ENCODE results near the gene PDK4.

The PDK4 gene

DNA sequence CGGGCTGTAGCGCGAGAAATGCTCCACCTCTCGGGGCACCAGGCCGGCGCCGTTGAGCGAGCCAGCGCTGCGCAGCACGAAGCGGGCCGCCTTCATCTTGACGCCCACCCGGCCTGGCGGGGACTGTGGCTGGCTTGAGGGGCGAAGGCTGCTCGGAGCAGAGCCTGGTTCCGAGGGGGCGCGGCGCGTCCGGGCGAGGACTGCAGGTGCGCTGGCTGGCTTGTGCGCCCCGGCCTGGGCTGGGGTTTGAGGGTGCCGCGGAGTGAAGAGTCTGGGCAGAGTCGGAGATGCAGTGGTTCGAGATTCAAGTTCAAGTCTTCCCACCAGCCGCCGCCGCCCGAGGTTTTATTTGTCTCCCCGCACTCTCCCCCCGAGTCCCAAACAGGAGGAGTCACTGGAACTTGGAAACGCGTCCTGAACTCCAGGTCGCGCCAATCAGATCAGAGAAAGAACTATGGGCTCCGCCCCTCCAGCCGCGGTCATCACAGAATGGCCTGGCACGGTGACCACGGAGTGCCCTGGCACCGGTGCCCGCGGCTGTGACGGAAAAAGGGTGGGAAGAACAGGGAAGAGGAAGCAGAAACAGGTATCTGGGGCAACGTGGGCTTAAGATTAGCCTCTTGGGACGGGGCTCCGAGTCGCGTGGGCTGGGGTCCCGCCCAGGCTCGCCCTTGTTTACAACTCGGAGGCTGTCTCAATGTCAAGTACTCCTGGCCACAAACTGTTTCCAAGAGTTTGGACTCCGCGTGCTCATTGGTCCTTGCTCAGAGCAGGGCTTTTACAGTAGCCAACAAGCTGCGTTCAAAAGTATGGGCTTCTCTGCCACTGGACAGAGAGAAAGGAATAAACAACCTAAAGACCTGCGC lies at the start of gene PDK4:
TSS of gene PDK4 (minus strand) at position 319 of the 866 bp plus-strand sequence. CDS start at position 96, 223 bp downstream.
- H3K9me3 ChIP-seq (ENCODE audit: control insufficient read depth, low read length), result no peaks in the 10 kb centered on the region
- H3K4me1 ChIP-seq (ENCODE audit: control insufficient read depth, insufficient read depth, low read length), result peaks cover 45% of the 10 kb centered on the region
- DNase-seq (ENCODE audit: low read depth), result peak; percentile 92
- peak within 1 kb of the TSS; percentile 98 for H3K9ac ChIP-seq (ENCODE audit: low read length)
- peaks cover 35% of the 10 kb centered on the region for H3K36me3 ChIP-seq (ENCODE audit: control insufficient read depth, insufficient read depth, low read length, severe bottlenecking)
- H3K4me3 ChIP-seq (ENCODE audit: low read length), result peak within 1 kb of the TSS; percentile 97
- no peaks in the 10 kb centered on the region for H3K27me3 ChIP-seq (replicated peaks; ENCODE audit: control insufficient read depth, insufficient read depth, low read length)

DNA sequence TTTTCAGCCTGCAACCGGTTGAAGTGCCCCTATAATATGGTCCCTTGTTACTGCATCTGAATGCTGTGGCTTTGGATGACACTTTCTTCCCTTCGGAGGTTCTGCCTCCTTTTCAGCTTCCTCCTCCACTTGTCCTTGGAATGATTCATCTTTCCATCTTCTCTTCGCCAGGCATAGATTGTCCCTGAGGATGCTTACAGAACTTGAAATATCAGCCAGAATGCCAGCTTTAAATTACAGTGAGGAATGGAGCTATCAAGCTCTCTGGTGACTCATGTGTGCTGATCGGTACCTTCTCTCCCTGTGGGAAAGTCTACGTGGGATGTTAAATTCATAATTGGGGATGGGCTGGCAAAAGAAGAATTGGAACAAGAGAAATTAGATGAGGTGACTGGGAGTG lies 45.9 kb upstream of the PDK4 start:
- Histone ChIP-seq H3K36me3 (ENCODE audit: control insufficient read depth, insufficient read depth, low read length, severe bottlenecking) (no peaks in the 10 kb centered on the region), H3K27me3 (replicated peaks; ENCODE audit: control insufficient read depth, insufficient read depth, low read length) (no peaks in the 10 kb centered on the region), H3K4me1 (ENCODE audit: control insufficient read depth, insufficient read depth, low read length) (no peaks in the 10 kb centered on the region), H3K4me3 (ENCODE audit: low read length) (no peak overlapping the region), H3K9me3 (ENCODE audit: control insufficient read depth, low read length) (no peaks in the 10 kb centered on the region), H3K9ac (ENCODE audit: low read length) (no peak overlapping the region)
- no peak for DNase-seq (ENCODE audit: low read depth)

- Histone ChIP-seq H3K4me1 (ENCODE audit: control insufficient read depth, insufficient read depth, low read length) (peaks cover 5% of the 10 kb centered on the region), H3K36me3 (ENCODE audit: control insufficient read depth, insufficient read depth, low read length, severe bottlenecking) (no peaks in the 10 kb centered on the region), H3K9me3 (ENCODE audit: control insufficient read depth, low read length) (peaks cover 5% of the 10 kb centered on the region), H3K4me3 (ENCODE audit: low read length) (no peak overlapping the region), H3K27me3 (replicated peaks; ENCODE audit: control insufficient read depth, insufficient read depth, low read length) (no peaks in the 10 kb centered on the region), H3K9ac (ENCODE audit: low read length) (no peak overlapping the region)
- no peak for DNase-seq (ENCODE audit: low read depth)
These were observed 40.0 kb upstream of the PDK4 start for GRCh38 chr7:95636140-95636940.

GRCh38 chr7:95632609-95633008 lies 36.3 kb upstream of the PDK4 start:
- peak; percentile 29 for DNase-seq (ENCODE audit: low read depth)
- no peak overlapping the region for H3K4me3 ChIP-seq (ENCODE audit: low read length)
- no peaks in the 10 kb centered on the region for H3K36me3 ChIP-seq (ENCODE audit: control insufficient read depth, insufficient read depth, low read length, severe bottlenecking)
- H3K4me1 ChIP-seq (ENCODE audit: control insufficient read depth, insufficient read depth, low read length), result peaks cover 18% of the 10 kb centered on the region
- H3K27me3 ChIP-seq (replicated peaks; ENCODE audit: control insufficient read depth, insufficient read depth, low read length), result no peaks in the 10 kb centered on the region
- H3K9ac ChIP-seq (ENCODE audit: low read length), result no peak overlapping the region
- peaks cover 18% of the 10 kb centered on the region for H3K9me3 ChIP-seq (ENCODE audit: control insufficient read depth, low read length)

GRCh38 chr7:95631527-95631926 lies 35.2 kb upstream of the PDK4 start:
- Histone ChIP-seq H3K4me3 (ENCODE audit: low read length) (peak overlapping the region; percentile 20), H3K9me3 (ENCODE audit: control insufficient read depth, low read length) (peaks cover 18% of the 10 kb centered on the region), H3K27me3 (replicated peaks; ENCODE audit: control insufficient read depth, insufficient read depth, low read length) (no peaks in the 10 kb centered on the region), H3K9ac (ENCODE audit: low read length) (no peak overlapping the region), H3K36me3 (ENCODE audit: control insufficient read depth, insufficient read depth, low read length, severe bottlenecking) (no peaks in the 10 kb centered on the region), H3K4me1 (ENCODE audit: control insufficient read depth, insufficient read depth, low read length) (peaks cover 18% of the 10 kb centered on the region)
- DNase-seq (ENCODE audit: low read depth), result peak; percentile 17

DNA sequence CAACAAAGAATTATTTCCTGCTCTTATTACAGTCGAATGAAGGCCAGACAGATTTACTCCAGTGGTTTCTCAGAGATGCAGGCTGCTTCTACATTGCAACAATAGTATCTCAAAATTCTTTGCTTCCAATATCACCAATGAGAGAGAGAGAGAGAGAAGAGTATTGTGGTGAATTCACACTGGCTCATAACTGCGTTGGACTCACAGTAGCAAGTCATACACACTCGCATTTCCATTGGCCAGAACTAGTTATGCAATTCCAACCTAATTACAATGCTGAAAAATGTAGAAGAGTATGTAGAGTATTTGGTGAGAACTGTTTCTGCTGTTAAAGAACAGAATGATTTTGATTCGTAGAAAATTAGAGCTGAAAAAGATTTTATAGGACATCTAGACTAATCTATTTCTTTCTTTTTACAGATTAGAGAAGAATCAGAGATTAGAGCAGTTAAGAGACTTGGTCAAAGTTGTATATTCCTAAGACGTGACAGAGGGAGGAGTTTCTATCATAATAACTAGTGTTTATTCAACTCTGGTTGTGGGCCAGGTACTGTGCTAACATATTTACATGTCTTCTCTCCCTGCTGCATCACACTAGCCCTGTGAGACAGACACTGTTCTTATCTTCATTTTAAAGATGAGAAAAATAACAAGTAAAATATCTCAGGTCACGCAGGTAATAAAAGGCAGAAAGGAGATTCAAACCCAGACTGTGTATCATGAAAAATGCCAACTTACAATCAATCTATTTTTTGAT lies 34.6 kb upstream of the PDK4 start:
- Histone ChIP-seq H3K36me3 (ENCODE audit: control insufficient read depth, insufficient read depth, low read length, severe bottlenecking) (no peaks in the 10 kb centered on the region), H3K9ac (ENCODE audit: low read length) (no peak overlapping the region), H3K4me3 (ENCODE audit: low read length) (peak overlapping the region; percentile 20), H3K9me3 (ENCODE audit: control insufficient read depth, low read length) (peaks cover 18% of the 10 kb centered on the region), H3K4me1 (ENCODE audit: control insufficient read depth, insufficient read depth, low read length) (peaks cover 18% of the 10 kb centered on the region), H3K27me3 (replicated peaks; ENCODE audit: control insufficient read depth, insufficient read depth, low read length) (no peaks in the 10 kb centered on the region)
- peak; percentile 59 for DNase-seq (ENCODE audit: low read depth)

DNA sequence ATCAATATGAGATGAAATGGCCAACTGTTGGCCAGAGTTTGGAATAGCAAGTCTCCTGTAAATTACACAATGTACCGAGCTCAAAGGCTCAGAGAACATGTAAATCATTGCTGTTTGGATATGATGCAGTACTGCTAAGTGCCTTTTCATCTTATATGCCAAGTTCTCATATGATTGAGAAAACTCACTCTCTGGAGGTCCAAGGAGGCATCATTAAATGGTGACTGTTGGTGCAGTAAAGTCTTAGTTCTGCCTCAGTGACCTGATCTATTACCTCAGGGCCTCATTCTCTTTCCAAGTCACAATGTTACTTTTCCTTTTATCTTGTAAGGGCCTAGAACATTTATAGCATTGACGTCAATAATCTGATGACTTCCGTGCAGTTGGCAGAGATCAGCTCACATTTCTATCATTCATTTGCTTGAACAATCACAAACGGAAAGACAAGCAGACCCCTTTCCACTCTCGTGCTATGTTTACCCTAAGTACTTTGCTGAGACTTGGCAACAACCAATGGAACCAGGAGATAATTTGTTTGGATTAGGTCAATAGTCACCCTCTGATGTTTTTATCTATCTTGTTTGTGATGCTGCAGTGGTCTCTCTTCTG lies 32.6 kb upstream of the PDK4 start:
- H3K9ac ChIP-seq (ENCODE audit: low read length), result no peak overlapping the region
- H3K9me3 ChIP-seq (ENCODE audit: control insufficient read depth, low read length), result peaks cover 18% of the 10 kb centered on the region
- peaks cover 18% of the 10 kb centered on the region for H3K4me1 ChIP-seq (ENCODE audit: control insufficient read depth, insufficient read depth, low read length)
- no peaks in the 10 kb centered on the region for H3K27me3 ChIP-seq (replicated peaks; ENCODE audit: control insufficient read depth, insufficient read depth, low read length)
- DNase-seq (ENCODE audit: low read depth), result peak; percentile 65
- no peaks in the 10 kb centered on the region for H3K36me3 ChIP-seq (ENCODE audit: control insufficient read depth, insufficient read depth, low read length, severe bottlenecking)
- H3K4me3 ChIP-seq (ENCODE audit: low read length), result peak overlapping the region; percentile 18

- Histone ChIP-seq H3K9ac (ENCODE audit: low read length) (no peak overlapping the region), H3K27me3 (replicated peaks; ENCODE audit: control insufficient read depth, insufficient read depth, low read length) (no peaks in the 10 kb centered on the region), H3K4me1 (ENCODE audit: control insufficient read depth, insufficient read depth, low read length) (peaks cover 19% of the 10 kb centered on the region), H3K36me3 (ENCODE audit: control insufficient read depth, insufficient read depth, low read length, severe bottlenecking) (no peaks in the 10 kb centered on the region), H3K9me3 (ENCODE audit: control insufficient read depth, low read length) (no peaks in the 10 kb centered on the region), H3K4me3 (ENCODE audit: low read length) (no peak overlapping the region)
- no peak for DNase-seq (ENCODE audit: low read depth)
These were observed 27.5 kb upstream of the PDK4 start for GRCh38 chr7:95623788-95624187.

DNA sequence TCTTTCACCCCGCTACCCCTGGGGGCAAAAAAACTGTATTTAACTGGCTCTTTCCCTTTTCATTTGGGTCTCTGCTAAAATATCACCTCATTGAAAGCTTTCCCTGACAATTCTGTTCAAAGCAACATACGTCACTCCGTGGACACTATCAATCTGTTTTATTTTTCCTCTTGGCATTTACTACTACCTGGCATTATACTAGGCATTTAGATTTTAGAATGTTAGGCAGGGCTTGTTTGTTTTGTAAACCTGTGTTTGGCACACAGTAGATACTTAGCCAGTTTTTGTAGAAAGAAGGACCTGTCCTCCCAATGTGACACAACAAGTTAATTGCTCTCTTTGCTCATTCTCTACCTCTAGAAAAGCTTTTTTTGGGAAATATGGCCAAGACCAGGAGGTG lies 26.5 kb upstream of the PDK4 start:
- no peak overlapping the region for H3K4me3 ChIP-seq (ENCODE audit: low read length)
- H3K4me1 ChIP-seq (ENCODE audit: control insufficient read depth, insufficient read depth, low read length), result peaks cover 11% of the 10 kb centered on the region
- no peak overlapping the region for H3K9ac ChIP-seq (ENCODE audit: low read length)
- H3K27me3 ChIP-seq (replicated peaks; ENCODE audit: control insufficient read depth, insufficient read depth, low read length), result no peaks in the 10 kb centered on the region
- no peak for DNase-seq (ENCODE audit: low read depth)
- no peaks in the 10 kb centered on the region for H3K9me3 ChIP-seq (ENCODE audit: control insufficient read depth, low read length)
- no peaks in the 10 kb centered on the region for H3K36me3 ChIP-seq (ENCODE audit: control insufficient read depth, insufficient read depth, low read length, severe bottlenecking)

DNA sequence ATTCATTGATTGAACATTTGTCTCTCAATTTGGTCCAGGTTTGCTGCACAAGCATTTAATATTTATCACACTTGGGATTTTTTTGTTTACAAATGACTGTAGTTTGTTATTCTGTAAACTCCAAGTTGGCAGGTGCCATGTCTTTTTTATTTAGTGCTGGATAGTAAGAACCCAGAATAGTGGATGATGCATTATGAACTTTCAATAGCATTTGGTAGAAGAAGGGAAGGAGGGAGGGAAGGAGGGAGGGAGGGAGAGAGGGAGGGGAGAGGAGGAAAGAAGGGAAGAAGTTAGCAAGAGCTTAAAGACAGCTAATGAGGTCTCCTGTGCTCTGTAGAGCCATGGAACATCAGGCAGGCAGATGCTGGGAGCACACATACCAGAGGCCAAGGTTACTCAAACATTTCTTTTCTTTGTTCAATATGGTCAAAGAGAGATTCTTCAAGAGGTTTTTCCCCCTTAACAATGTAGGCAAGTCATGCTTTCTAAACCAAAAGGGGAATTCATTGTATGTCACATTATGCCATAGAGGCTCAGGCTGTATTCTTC lies 25.8 kb upstream of the PDK4 start:
- H3K27me3 ChIP-seq (replicated peaks; ENCODE audit: control insufficient read depth, insufficient read depth, low read length), result no peaks in the 10 kb centered on the region
- DNase-seq (ENCODE audit: low read depth), result no peak
- no peaks in the 10 kb centered on the region for H3K9me3 ChIP-seq (ENCODE audit: control insufficient read depth, low read length)
- peaks cover 11% of the 10 kb centered on the region for H3K4me1 ChIP-seq (ENCODE audit: control insufficient read depth, insufficient read depth, low read length)
- H3K4me3 ChIP-seq (ENCODE audit: low read length), result no peak overlapping the region
- H3K36me3 ChIP-seq (ENCODE audit: control insufficient read depth, insufficient read depth, low read length, severe bottlenecking), result no peaks in the 10 kb centered on the region
- H3K9ac ChIP-seq (ENCODE audit: low read length), result no peak overlapping the region

All from adipocyte (in vitro differentiated cells).